GM12892 (cell line): Measurements from ENCODE around the gene SLC18B1.

Experiments
- POLR2A ChIP-seq: IDR thresholded peaks from 2 replicates; pipeline ENCODE4 v1.6.1; 2011; ENCODE audit warnings: low read depth, low read length, control low read depth
- POLR2AphosphoS5 ChIP-seq: IDR thresholded peaks from 2 replicates; pipeline ENCODE4 v1.6.1; 2011; ENCODE audit warnings: low read depth, low read length, control low read depth
- TAF1 ChIP-seq: IDR thresholded peaks from 2 replicates; pipeline ENCODE4 v1.6.1; 2011; ENCODE audit warnings: low read depth, mild to moderate bottlenecking, control low read depth, low read length, borderline replicate concordance

- no peak for TF ChIP-seq POLR2AphosphoS5
- TF ChIP-seq TAF1: no peak
- TF ChIP-seq POLR2A: no peak
Measured at GRCh38 chr6:132736239-132736638, 62.2 kb downstream of the SLC18B1 start.
